GM04504 (cell line): ENCODE results near the gene MEIS3.
"Not testable (repeated sequence)": the region's sequence is repeated elsewhere in the genome, so short reads cannot be mapped to it uniquely, and the experiment has no call there.

Source experiments
- DNase-seq: peaks from one replicate; pipeline ENCODE4 v3.0.0-alpha.2; 2012; ENCODE audit warnings: low read depth

Gene MEIS3

GRCh38 chr19:47384533-47384932, 34.8 kb downstream of the MEIS3 start:
- DNase-seq: not testable (repeated sequence)

- not testable (repeated sequence) for DNase-seq
Measured at GRCh38 chr19:47383890-47384289, 35.4 kb downstream of the MEIS3 start.

GRCh38 chr19:47381653-47382279, 37.6 kb downstream of the MEIS3 start:
- DNase-seq: no peak

- DNase-seq: no peak
Measured at GRCh38 chr19:47381121-47381520, 38.2 kb downstream of the MEIS3 start.

GRCh38 chr19:47380559-47380958, 38.8 kb downstream of the MEIS3 start:
- DNase-seq: no peak

- no peak for DNase-seq
Measured at GRCh38 chr19:47379381-47379938, 39.9 kb downstream of the MEIS3 start.

- no peak for DNase-seq
Measured at GRCh38 chr19:47378246-47378645, 41.1 kb downstream of the MEIS3 start.

- DNase-seq: no peak
Measured at GRCh38 chr19:47377801-47378200, 41.5 kb downstream of the MEIS3 start.

GRCh38 chr19:47377208-47377701, 42.1 kb downstream of the MEIS3 start:
- no peak for DNase-seq

GRCh38 chr19:47376589-47377144, 42.7 kb downstream of the MEIS3 start:
- no peak for DNase-seq

- DNase-seq: no peak
Measured at GRCh38 chr19:47375694-47376588, 43.4 kb downstream of the MEIS3 start.

- no peak for DNase-seq
Measured at GRCh38 chr19:47374876-47375693, 44.2 kb downstream of the MEIS3 start.

- DNase-seq: no peak
Measured at GRCh38 chr19:47373246-47374240, 45.8 kb downstream of the MEIS3 start.

- no peak for DNase-seq
Measured at GRCh38 chr19:47372603-47373002, 46.7 kb downstream of the MEIS3 start.

- DNase-seq: no peak
Measured at GRCh38 chr19:47371261-47371660, 48.1 kb downstream of the MEIS3 start.

- DNase-seq: no peak
Measured at GRCh38 chr19:47370045-47370611, 49.2 kb downstream of the MEIS3 start.

GRCh38 chr19:47365455-47365854, 53.9 kb downstream of the MEIS3 start:
- not testable (repeated sequence) for DNase-seq

GRCh38 chr19:47363758-47364531, 55.4 kb downstream of the MEIS3 start:
- no peak for DNase-seq

GRCh38 chr19:47362321-47362720, 57.0 kb downstream of the MEIS3 start:
- DNase-seq: no peak
